Stimulated activated CD4-positive, alpha-beta T cell treated with anti-CD3 and anti-CD28 coated beads, TNF-alpha, amount 100 ng/mL, for 24 hours (primary cell): ENCODE measurements around the gene MYBPC2.

Source experiments
- DNase-seq, 3 experiments: peaks; one replicate each; pipeline ENCODE4 v3.0.0-alpha.2; 2020; ENCODE audit warnings: low read depth in 3 of 3

MYBPC2 gene

DNA sequence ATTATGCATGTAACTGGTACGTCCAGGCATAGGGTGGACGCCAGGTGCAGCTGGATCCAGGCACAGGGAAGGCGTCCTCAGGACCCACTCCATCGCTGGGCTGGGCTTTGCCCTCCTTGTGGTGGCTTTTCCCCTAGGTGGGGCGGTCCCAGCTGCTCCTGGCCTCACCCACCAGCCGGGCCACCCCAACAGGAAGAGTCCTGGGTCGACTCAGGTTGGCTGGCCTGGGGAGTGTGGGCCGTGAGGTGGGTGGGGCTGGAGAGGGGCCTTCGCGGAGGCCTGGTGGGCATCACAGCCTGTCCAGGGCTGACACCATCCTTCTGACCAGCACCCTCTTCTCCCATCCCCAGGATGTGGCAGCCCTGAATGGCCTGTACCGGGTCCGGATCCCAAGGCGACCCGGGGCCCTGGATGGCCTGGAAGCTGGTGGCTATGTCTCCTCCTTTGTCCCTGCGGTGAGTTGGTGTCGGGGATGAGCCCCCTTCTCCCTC, 47.1 kb downstream of the MYBPC2 start:
- no peak for DNase-seq

DNA sequence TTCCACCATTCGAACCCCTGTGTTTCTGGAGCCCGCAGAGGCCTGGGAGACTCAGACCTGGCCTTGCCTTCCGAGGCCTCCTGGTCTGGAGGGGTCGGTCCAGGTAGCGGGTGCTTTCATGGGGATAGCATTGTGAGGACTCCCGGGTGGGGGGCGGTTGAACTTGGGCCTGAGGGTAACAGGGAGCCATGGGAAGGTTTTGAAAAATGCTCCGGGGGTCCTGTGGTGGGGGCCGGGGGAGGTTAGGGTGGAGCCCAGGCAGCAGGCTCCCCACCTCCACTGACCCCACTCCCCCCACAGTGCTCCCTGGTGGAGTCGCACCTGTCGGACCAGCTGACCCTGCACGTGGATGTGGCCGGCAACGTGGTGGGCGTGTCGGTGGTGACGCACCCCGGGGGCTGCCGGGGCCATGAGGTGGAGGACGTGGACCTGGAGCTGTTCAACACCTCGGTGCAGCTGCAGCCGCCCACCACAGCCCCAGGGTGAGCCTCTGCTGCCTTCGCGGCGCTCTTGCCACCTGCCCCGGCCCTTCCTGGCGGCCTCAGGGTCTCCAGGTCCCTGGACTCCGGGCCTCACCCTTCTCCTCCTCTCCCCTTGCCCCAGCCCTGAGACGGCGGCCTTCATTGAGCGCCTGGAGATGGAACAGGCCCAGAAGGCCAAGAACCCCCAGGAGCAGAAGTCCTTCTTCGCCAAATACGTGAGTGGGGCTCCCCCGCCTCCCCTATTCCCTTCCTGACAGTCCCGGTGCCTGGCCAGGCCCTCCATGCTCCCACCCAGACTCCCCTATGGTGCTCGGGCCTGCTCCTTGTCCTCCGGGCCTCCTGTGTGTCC, 47.8 kb downstream of the MYBPC2 start:
- DNase-seq = no peak

GRCh38 chr19:50481351-50482149, 48.9 kb downstream of the MYBPC2 start:
- DNase-seq = no peak

DNA sequence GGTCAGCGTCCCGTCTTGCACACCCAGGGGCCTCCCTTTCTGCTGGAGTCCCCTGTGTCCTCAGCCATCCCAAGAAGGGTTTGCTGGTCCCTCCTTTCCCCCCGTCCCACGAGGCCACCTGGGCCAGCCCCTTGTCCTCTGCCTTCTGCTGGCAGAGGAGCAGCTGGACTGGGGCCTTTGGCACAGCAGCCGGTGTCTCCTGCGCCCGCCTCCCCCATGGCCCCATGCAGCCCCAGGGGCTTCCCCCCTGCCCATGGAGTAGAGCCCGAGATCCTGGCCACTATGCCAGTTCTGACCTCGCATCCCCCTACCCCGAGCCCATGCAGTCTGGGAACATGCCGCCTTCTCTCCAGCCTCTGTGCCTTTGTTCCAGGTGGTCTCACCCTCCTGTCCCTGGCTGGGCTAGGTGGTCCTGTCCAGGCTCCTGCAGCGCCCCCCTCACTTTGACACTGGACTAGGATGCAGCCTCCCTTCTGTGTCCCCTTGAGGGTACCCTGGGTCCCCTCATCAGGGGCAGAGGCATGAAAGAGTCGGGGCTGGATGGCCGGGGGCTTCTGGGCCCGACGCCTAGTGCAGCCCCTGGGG, 49.7 kb downstream of the MYBPC2 start:
- no peak for DNase-seq

DNA sequence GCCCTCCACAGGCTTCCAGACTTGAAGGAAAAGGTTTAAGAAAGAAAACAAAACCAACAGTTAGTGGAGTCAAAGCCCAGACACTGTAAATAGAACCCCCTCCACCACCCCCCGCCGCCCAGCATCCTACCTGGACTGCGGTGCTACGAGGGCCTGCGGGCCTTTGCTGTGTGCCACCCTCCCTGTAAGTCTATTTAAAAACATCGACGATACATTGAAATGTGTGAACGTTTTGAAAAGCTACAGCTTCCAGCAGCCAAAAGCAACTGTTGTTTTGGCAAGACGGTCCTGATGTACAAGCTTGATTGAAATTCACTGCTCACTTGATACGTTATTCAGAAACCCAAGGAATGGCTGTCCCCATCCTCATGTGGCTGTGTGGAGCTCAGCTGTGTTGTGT, 50.2 kb downstream of the MYBPC2 start:
- DNase-seq = no peak

- no peak for DNase-seq
These were observed 52.7 kb downstream of the MYBPC2 start for GRCh38 chr19:50485284-50485955.

- DNase-seq = peak; percentile 35 to 66 (median 46)
These were observed 54.3 kb downstream of the MYBPC2 start for GRCh38 chr19:50486823-50487515.

DNA sequence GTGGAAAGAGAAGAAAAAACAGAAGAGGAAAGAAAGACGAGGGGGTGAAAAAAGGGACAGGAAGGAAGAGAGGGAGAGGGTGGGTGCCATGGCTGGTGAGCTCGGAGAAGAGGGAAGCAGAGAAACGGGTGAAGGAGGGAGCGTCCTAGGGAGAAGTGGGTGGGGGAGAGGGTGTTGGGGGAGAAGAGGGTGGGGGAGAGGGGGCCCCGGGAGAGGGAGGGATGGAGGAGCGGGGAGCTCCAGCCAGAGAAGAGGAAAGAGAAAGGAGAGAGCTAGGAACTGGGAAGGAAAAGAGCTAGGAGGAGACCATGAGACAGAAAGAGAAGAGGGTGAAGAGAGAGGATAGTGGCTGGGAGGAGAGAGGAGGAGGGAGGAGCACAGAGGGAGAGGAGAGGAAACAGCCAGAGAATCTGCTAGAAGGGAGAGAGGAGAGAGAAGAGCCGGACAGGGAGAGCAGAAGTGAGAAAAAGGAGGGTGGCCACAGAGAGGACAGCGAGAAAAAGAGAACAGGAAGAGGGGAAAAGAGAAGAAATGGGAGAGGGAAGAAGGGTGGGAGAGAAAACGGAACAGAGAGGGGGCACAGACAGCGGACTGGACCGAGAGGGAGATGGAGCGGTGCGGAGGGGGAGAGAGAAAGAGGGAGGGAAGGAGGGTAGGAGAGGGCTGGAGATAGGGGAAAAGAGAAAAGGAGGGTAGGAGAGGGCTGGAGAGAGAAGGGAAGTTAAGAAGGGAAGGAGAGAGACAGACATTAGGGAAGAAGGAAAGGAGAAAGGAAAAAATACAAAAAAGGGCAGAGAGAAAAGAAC, 55.9 kb downstream of the MYBPC2 start:
- DNase-seq = no peak

DNA sequence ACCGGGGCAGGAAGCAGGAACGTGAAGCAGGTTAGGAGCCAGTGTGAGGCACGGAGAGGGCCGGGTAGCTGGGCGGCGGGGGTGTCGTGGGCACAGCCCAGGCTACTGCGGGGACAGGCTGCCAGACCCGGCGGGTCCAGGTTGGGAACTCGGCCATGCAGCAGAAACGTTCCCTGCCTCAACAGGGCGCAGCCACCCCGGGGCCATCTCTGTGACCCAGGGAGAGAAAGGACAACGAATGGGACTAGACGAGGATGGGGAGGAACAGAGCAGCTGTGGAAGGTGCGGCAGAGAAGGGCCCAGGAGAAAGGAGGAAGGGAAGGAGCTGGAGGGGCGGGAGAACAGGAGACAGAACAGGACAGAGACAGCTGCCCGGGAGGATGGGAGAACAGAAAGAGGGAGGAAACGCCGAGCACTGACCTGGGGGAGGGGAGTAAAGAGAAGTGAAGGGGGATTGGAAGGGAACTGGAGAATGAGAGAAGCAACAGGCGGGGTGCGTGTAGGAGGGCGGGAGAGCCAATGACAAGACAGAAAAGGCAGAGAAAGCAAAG, 56.8 kb downstream of the MYBPC2 start:
- no peak for DNase-seq

DNA sequence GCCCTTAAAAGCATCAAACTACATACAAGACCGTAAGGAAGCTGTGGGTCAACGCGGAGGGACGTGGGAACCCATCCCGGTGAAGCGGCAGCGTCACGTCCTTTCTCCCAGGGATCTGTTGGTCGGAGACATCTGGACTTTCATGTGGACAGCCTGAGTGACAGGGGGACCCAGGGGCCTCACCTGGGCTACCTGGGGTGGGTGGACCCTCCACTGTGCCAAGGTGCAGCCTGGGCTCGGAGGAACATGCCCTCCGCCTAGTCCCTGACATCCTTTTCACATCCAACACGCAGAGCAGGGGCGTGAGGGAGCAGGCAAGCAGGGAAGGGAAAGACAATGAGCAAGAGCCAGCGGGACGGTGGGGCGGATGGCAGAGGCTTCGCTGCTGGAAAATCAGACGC, 57.7 kb downstream of the MYBPC2 start:
- no peak for DNase-seq

DNA sequence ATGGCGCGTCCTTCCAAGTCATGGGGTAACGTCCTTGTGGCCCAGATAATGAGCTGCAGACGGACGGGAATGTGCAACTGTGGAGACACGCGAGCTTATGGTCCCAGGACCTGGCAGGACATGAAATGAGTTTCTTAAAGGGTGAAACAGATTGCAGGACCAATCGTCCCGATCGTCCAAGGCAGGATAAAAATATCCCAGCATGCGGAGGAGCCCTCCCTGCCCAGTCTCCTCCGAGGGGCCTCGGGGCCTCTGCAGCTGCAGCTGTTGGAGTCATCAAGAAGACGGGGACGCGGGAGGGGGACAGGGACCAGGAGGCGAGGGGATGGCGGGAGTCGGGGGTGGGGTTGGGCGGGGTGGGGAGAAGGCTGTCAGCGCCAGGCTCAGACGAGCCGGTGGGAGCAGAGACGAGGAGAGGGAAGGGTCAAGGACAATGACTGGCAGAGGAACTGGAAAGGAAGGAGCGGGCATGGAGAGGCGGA, 58.3 kb downstream of the MYBPC2 start:
- no peak for DNase-seq

GRCh38 chr19:50492303-50493052, 59.8 kb downstream of the MYBPC2 start:
- peak in 2 of 3 experiments; percentile 22 to 26 for DNase-seq

DNA sequence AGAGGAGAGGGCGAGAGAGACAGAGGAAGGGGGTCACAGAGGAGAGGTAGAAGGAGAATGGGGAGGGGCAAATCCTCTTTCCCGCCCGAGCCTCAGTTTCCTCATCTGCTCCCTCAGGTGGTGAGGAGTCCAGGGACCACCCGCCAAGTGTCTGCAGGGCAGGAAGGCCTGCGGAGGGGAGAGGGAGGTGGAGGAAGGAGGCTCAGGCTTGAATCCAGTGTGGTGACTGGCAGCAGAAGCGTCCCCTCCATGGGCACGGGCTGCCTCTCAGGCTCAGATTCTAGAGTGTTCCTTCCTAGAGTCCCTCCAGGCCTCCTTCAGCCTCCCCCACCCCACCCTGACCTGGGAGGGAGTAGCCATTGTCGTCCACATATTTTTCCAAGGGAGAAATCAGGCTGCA, 60.5 kb downstream of the MYBPC2 start:
- no peak for DNase-seq

DNA sequence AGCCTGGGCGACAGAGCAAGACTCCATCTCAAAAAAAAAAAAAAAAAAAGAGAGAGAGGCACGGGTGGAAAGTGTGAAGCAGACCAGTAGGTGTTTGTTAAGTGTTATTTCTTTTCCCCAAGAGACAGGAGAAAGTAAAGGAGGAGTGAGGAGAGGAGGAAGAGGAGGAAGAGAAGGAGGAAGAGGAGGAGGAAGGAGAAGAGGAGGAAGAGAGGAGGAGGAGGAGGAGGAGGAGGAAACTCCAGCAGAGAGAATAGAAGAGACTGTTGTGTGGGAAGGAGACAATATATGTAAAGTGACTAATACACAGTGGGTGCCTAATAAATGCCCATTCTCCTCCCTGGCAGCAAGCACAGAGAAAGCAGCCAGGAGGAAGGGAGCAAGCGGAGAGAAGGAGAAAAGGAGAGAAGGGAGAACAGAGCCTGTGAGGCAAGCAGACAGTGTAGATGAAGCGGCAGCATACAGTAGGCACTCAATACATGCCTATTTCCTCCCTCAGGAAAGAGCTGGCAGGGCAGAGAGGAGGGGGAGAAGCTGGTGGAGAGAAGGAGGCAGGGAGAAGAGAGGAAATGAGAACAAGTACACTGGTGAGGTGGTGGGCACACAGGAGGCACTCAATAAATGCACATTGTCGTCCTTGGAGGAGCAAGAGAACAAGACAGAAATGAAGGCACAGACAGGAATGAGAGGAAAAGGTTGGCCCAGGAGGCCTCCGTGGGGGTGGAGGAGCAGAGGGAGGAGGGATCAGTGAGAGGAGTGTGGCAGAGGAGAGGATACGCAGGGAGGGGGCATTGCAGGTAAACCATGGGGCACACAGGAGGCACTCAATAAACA, 61.7 kb downstream of the MYBPC2 start:
- DNase-seq = no peak

- DNase-seq = no peak
These were observed 62.4 kb downstream of the MYBPC2 start for GRCh38 chr19:50495020-50495531.

DNA sequence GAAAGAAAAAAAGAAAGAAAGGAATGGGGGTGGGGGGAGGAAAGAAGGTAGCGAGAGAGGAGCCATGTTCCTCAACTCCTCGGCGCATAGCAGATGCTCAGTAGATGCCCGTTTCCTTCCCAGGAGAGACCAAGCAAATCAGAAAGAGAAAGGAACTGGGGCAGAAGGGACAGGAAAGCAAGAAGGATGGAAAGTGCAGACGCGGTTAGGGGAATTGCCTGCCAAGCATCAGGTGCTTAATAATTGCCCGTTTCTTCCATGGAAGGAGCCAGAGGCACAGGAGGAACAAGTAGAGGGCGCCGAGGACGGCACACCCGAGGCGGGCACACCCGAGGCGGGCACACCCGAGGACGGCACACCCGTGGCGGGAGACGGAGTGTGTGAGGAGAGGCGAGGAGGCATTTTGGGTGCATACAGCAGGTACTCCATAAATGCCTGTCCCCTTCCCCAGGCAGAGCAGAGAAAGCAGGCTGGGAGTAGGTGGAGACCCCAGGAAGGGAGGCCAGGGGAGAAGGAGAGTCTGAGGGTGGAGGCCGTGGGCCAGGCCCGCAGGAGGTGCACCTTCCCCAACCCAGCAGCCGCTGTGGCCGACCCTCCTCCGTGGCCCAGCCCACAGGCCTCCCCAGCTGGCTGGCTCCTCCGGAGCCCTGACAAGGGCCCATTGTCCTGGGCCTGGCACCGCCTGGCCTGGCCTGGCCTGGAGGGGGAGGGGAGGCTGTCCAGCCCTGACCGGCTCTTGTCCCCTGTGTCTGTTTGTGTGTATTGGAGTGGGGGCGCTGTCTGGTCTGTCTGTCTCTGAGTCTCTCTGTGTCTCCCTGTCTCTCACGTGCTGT, 63.7 kb downstream of the MYBPC2 start:
- no peak for DNase-seq

DNA sequence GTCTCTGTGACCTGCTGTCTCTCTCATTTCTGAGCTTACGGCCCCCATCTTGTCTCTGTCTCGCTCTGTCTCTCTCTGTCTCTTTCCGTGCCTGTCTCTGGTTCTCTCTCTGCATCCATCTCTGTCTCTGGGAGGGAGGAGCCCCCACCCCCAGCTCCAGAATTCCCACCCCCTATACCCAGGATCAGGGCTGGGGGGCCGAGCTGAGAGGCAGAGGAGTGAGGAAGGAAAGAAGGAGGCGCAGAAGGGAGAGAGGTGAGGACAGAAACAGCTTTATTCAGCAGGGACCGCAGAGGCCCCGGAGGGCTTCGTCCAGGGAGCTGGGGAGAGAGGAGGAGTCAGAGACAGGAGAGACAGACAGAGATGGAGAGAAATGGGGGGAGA, 64.3 kb downstream of the MYBPC2 start:
- no peak for DNase-seq
